ENCODE results near the gene SRGAP1.
"Not testable (repeated sequence)": the region's sequence is repeated elsewhere in the genome, so short reads cannot be mapped to it uniquely, and the experiment has no call there.

The SRGAP1 gene

DNA sequence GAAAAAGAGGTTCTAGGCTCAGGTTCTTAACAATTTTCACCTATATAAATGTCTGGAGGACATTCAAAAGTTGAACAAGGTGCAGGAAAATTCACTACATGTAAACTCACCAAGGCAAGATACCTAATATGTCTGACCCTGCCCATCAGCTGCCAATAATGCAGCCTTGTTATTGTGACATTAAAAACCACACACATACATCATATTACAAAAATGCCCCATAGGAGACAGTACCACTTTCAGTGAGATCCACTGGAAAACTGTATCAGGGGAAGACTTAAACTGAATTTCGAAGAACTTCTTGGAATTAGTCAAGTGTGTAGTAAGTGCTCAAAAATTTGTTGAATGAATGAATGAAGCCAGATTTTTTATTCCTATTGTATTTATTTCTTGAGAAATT lies 294.5 kb downstream of the SRGAP1 start:
- DNase-seq: no peak

DNA sequence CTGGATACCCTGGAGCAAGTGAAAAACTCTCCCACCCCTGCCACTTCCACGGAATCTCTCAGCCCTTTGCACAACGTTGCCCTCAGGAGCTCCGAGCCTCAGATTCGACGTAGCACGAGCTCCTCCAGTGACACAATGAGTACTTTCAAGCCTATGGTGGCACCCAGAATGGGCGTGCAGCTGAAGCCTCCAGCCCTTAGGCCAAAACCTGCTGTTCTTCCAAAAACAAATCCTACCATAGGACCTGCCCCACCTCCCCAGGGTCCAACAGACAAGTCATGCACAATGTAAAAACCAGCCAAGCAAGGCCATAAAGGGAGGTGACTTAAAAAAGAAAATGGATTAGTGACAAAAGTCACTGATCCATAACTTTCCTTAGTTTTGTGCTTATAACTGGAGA lies 297.9 kb downstream of the SRGAP1 start:
- no peak for DNase-seq

GRCh38 chr12:64142784-64143183 lies 298.3 kb downstream of the SRGAP1 start:
- DNase-seq: no peak

DNA sequence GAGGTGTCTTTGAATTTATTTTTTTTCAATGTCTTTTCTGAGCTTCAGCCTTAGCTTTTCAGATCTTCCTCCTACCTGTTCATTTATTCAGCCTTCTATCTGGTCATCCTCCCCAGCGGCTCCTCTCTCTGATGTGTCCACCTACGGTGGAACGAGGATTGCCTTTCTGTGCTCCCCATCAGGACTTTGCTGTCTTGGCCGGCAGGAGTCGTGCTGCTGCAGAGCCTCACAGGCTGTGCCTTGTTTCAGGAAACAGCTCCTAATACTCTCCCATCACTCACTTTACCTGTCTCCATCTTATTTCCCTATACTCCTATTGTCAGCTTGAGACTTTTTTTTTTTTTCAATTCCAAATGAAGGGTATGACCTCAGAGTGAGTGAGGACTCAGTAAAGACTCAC lies 300.7 kb downstream of the SRGAP1 start:
- DNase-seq: no peak

- no peak for DNase-seq
Observed at GRCh38 chr12:64147011-64147631, 302.6 kb downstream of the SRGAP1 start.

DNA sequence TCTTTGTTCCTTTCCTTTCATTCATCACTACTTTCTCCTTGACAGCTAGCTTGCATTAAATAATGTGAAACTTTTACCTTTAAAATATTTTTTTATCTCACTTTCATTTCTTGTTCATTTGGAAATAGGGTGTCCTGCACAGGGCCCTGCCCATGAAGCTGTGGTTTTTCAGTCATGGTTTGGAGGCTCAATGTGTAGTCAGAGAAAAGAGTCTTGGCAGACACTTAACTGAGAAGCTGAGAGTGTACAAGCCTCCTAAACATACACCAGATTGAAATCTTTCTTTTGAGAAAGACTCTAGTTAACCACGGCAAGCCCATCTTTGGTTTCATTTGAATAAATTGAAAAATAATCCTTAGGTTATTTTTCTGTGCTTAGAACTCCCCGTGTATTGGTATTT lies 303.4 kb downstream of the SRGAP1 start:
- no peak for DNase-seq

GRCh38 chr12:64154677-64155076 lies 310.2 kb downstream of the SRGAP1 start:
- DNase-seq: no peak

GRCh38 chr12:64157110-64157509 lies 312.6 kb downstream of the SRGAP1 start:
- DNase-seq: no peak

DNA sequence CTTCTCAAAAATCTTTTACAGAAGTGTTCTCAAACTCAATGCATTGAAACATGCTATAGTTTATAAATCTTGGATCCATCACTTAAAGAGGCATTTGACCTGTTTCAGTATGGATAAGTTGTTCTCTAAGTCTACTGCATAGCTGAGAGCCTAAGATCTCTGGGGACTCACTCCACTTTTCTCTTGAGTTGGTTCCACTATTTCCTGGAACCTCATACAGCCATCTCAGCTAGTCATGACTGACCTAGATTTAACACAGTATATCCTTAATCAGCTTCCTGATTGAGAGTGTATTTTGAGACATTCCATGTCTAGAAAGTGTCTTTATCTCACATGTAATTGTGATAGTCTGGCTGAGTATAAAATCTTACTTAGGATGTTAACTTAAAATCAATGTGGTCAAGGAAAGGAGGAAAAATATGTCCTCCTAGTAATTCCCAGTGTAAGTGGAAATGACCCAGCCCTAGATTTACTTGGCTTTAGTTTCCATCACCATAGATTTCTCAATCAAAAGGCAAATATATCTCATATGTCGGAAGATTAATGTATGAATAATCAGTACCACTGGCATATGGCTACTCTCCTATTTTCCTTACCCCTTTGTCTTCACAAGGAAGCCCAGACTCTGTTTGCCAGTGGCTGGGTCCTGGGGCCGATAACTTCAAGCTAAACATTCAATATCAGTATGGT lies 315.7 kb downstream of the SRGAP1 start:
- DNase-seq: no peak

GRCh38 chr12:64160711-64161060 lies 316.2 kb downstream of the SRGAP1 start:
- DNase-seq: no peak

DNA sequence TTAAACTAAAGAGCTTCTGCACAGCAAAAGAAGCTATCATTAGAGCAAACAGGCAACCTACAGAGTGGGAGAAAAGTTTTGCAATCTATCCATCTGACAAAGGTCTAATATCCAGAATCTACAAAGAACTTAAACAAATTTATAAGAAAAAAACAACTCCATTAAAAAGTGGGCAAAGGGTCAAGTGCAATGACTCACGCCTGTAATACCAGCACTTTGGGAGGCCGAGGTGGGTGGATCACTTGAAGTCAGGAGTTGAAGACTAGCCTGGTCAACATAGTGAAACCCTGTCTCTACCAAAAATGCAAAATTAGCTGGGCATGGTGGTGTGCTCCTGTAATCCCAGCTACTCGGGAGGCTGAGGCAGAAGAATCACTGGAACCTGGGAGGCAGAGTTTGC lies 322.1 kb downstream of the SRGAP1 start:
- DNase-seq: not testable (repeated sequence)

DNA sequence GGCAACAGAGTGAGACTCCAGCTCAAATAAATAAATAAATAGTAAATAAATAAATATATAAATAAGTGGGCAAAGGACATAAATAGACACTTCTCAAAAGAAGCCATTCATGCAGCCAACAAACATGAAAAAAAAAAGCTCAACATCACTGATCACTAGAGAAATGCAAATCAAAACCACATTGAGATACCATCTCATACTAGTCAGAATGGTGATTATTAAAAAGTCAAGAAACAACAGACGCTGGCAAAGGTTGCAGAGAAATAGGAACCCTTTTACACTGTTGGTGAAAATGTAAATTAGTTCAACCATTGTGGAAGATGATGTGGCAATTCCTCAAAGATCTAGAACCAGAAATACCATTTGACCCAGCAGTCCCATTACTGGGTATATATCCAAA lies 322.5 kb downstream of the SRGAP1 start:
- not testable (repeated sequence) for DNase-seq

- DNase-seq: no peak
Observed at GRCh38 chr12:64170024-64170423, 325.5 kb downstream of the SRGAP1 start.

DNA sequence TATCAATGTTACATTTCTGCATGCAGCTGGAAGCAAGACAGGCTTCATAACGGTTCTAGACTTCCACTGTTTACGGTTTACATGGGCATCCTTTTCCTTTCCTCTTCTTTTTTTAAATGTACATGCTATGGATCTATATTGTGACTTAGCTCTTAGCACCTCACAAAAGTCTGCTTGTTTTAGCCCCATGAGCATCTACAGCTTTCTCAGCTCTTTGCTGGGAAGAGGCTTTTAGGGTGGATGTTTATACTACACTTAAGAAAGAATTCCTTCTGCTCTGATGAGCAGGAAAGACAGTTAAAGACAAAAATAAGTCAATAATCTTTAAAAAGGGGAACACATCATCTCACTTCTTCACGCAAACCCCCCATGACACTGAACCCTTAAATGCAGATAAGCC lies 326.2 kb downstream of the SRGAP1 start:
- no peak for DNase-seq

GRCh38 chr12:64171715-64172114 lies 327.2 kb downstream of the SRGAP1 start:
- no peak for DNase-seq

DNA sequence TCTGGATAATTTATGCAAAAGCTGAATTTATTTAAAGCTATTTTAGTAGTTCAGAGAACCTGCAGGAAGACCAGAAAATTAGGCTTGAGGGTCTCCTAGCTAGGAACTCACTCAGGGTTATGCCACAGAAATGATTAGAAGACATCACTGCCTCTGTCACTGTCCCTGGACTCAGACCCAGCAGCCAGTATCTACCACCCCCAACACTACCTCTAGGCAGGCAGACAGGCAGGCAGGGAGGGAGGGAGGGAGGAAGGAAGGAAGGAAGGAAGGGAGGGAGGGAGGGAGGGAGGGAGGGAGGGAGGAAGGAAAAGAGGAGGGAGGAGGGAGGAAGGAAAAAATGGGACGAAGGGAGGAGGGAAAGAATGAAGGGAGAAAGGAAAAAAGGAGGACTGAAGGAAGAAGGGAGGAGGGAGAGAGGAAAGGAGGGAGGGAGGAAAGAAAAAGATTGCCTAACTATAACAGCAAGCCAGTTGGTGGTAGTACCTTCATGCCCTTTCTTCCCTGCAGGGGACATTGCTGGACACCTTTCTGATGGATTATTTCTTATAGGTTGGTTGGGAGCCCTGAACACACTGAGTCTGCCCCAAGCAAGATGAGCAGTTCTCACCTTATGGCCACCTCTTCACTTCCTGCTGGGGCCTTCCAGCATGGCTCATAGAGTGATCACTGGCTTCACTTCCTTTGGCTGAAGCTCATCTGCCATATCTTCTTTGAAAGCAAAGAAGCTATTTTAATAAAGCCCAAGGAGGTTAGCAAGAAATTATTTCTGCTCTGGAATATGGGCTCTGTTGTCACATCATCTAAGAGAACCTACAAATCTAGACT lies 327.9 kb downstream of the SRGAP1 start:
- DNase-seq: no peak

- DNase-seq: no peak
Observed at GRCh38 chr12:64173456-64173855, 329.0 kb downstream of the SRGAP1 start.

- DNase-seq: no peak
Observed at GRCh38 chr12:64175254-64175945, 330.9 kb downstream of the SRGAP1 start.

DNA sequence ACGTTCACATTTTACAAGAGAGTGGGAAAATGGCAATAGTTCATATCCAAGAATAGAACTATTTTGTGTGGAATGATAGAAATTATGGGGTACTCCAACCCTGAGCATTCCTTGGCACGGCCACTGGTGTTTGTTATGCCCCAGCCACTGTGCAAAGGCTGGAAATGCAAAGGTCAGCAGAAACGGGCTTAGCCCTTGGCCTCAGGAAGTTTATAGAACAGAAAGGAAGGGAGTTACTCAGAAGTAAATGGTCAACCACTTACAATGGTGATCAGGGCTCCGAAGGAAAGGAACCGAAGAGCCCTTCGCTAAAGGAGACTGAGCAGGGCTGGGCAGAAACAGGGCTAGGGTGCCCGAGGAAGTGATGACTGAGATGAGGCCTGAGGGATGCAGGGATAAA lies 332.5 kb downstream of the SRGAP1 start:
- DNase-seq: no peak

GRCh38 chr12:64178122-64178521 lies 333.6 kb downstream of the SRGAP1 start:
- no peak for DNase-seq

- DNase-seq: no peak
Observed at GRCh38 chr12:64180951-64181350, 336.5 kb downstream of the SRGAP1 start.

GRCh38 chr12:64181430-64182291 lies 337.2 kb downstream of the SRGAP1 start:
- no peak for DNase-seq

DNA sequence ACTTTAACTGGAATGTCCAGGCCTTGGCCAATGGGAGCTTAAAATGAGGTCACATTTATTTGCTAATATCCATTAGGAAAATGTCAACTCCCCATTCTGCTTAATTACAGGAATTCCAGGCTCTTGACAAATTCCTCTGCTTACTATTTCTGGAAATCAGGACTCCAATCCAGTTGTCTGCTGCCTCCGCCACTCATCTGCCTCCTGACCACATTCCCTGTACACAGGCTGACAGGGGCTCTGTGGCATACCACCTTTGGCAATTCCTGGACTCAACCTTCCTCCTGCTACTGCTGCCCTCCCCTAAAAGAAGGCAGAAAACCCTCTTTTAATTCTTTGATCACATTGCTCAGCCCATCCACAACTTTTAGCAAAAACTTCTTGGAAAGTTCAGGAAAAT lies 339.7 kb downstream of the SRGAP1 start:
- no peak for DNase-seq
